ENCODE results near the gene CAND1.

Gene CAND1

DNA sequence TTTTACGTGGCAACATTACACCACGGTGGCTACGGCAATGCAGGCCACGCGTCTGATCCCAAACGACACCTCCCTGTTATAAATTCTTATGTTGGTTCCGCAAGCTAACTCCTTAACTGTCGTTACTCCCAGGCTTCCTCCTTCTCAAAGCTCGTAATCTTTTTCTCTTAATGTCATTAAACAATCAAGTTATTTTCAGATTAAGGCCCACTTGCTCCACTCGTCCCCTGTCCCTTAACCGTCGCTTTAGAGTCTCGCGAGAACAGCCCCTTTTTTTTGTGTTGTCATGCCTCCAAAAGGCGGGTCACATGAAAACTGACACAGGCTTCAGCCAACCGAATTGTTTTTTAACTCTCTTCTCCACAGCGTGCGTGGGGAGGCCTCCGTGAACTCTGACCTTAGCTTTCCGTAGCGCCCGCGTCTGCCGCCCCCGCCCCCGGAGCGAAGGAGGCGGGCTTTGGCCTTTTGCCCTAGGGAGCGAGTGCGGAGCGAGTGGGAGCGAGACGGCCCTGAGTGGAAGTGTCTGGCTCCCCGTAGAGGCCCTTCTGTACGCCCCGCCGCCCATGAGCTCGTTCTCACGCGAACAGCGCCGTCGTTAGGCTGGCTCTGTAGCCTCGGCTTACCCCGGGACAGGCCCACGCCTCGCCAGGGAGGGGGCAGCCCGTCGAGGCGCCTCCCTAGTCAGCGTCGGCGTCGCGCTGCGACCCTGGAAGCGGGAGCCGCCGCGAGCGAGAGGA is at the start of gene CAND1:
TSS of gene CAND1 (plus strand) at position 463 of the 737 bp plus-strand sequence. CDS start 360 bp downstream, outside the sequence.
- Mint-ChIP-seq H3K4me3 (peak within 1 kb of the TSS; percentile 94), H3K4me1 (ENCODE audit: low read depth) (peaks cover 32% of the 10 kb centered on the region), H3K27me3 (ENCODE audit: low read depth) (no peaks in the 10 kb centered on the region), H3K9me3 (no peaks in the 10 kb centered on the region), H3K36me3 (ENCODE audit: low read depth) (peaks cover 8% of the 10 kb centered on the region), H3K27ac (peak within 1 kb of the TSS; percentile 97)

DNA sequence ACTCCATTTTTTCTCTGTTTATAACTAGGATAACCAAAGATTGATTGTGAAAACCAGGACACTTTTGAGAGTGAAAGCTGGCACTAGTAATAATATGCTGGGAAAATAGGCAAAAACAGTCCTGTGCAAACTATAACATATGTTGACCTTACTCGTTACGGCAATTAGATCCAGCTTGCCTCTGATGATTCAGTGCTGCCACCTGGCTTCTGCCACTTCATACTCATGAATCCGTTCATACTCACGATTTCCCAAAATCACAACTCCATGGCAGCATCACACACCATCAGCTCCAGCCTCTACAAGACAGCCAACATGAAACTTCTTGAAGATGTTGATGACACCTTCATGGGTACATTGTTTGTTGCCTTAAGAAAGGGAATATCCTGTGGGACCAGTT is 49.1 kb upstream of the CAND1 start:
- H3K27me3 Mint-ChIP-seq (ENCODE audit: low read depth), result peaks cover 10% of the 10 kb centered on the region

DNA sequence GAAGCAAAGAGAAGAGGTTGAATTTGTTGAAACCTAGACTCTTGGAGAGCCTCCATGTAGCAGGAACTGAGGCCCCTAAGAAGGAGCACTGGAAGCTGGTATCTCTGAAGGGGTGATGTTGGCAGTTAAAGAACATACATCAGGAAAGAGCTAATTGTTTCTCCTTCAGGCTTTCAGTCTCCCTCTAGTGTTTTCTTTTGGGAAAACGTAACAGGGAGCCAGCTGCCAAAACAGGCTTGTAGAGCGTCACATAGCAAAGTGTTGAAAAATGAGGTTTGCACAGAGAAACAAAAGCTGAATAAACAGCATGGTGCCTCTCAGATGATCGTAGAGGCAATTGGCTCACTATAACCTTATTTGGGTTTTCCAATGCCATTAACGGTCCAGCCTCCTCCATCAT is 46.9 kb upstream of the CAND1 start:
- H3K27me3 Mint-ChIP-seq (ENCODE audit: low read depth), result peaks cover 6% of the 10 kb centered on the region
- H3K36me3 Mint-ChIP-seq (ENCODE audit: low read depth), result no peaks in the 10 kb centered on the region
- H3K27ac Mint-ChIP-seq, result no peak overlapping the region
- no peak overlapping the region for H3K4me3 Mint-ChIP-seq
- no peaks in the 10 kb centered on the region for H3K4me1 Mint-ChIP-seq (ENCODE audit: low read depth)
- no peaks in the 10 kb centered on the region for H3K9me3 Mint-ChIP-seq

More for the DNA sequence above, 49.1 kb upstream of the CAND1 start:
- Mint-ChIP-seq H3K4me3 (no peak overlapping the region), H3K36me3 (ENCODE audit: low read depth) (no peaks in the 10 kb centered on the region), H3K27ac (no peak overlapping the region), H3K4me1 (ENCODE audit: low read depth) (no peaks in the 10 kb centered on the region), H3K9me3 (no peaks in the 10 kb centered on the region)

DNA sequence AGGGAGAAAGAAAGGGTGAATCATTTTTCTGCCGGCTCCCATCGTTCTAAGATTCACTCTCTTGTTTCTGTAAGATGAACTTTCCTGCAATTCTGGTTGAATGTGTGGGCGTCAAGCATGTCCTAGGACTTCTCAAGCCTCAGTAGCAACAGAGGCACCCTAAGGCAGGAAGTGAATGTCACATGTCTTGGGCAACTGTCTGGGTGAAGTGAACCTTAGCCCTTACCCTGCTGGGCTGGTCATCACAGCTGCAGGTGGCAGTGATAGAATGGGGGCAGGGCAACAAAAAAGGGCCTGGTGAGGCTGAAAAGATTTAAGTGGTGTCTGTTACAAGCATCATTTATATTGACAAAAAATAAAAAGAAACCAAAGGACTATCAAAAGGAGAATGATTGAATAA is 45.9 kb upstream of the CAND1 start:
- Mint-ChIP-seq H3K4me3 (no peak overlapping the region), H3K27ac (no peak overlapping the region), H3K9me3 (no peaks in the 10 kb centered on the region), H3K4me1 (ENCODE audit: low read depth) (no peaks in the 10 kb centered on the region), H3K27me3 (ENCODE audit: low read depth) (no peaks in the 10 kb centered on the region), H3K36me3 (ENCODE audit: low read depth) (no peaks in the 10 kb centered on the region)

DNA sequence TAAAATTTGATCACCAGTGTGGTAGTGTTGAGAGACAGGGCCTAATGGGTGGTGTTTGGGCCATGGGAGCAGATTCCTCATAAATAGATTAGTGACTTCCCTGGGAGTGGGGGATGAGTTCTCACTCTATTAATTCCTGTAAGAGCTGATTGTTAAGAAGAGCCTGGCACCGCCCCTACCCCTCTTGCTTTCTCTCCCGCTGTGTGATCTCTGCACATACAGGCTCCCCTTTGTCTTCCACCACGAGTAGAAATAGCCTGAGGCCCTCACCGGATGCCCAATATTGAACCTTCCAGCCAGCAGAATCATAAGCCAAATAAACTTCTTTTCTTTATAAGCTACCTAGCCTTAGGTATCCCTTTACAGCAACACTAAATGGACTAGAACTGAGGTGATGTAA is 31.9 kb upstream of the CAND1 start:
- Mint-ChIP-seq H3K36me3 (ENCODE audit: low read depth) (no peaks in the 10 kb centered on the region), H3K27me3 (ENCODE audit: low read depth) (peaks cover 7% of the 10 kb centered on the region), H3K4me3 (no peak overlapping the region), H3K9me3 (peaks cover 8% of the 10 kb centered on the region), H3K4me1 (ENCODE audit: low read depth) (no peaks in the 10 kb centered on the region), H3K27ac (no peak overlapping the region)

DNA sequence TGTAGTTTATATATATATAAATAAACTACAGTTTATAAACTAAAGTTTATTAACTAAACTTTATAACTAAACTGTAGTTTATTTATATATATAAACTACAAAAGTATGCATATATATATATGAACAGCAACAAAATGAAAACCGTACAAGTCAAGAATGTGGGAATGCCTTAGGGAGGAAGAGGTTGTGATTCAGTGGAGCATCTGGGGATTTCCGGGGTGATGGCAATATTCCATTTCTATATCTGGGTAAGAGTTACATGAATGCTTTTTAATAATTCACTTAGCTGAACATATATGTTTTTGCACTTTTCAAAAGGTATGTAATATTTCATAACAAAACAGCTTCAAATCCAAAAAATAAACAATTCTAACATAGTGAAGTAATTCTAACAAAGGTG is 30.1 kb upstream of the CAND1 start:
- H3K9me3 Mint-ChIP-seq, result peaks cover 8% of the 10 kb centered on the region
- H3K4me1 Mint-ChIP-seq (ENCODE audit: low read depth), result no peaks in the 10 kb centered on the region

DNA sequence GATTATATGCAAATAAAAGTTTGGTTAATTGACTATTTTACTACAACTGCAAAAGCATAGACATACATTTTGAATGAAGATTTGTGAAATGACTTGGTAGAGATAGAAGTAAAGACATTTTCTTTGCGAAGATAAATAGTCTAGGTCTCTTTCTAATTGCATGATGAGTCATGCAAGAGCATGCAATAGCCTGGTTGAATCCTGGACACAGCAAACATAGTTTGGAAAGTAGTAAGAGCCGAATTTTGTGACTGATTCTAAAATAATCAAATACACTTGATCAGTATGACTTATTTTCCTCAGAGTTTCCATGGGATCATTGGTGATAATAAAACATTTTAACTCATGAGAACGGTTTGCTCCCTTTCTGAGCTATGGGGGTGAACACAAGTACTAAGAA is 27.7 kb upstream of the CAND1 start:
- no peak overlapping the region for H3K27ac Mint-ChIP-seq
- no peaks in the 10 kb centered on the region for H3K4me1 Mint-ChIP-seq (ENCODE audit: low read depth)
- peaks cover 7% of the 10 kb centered on the region for H3K27me3 Mint-ChIP-seq (ENCODE audit: low read depth)
- H3K4me3 Mint-ChIP-seq, result no peak overlapping the region
- no peaks in the 10 kb centered on the region for H3K9me3 Mint-ChIP-seq
- H3K36me3 Mint-ChIP-seq (ENCODE audit: low read depth), result no peaks in the 10 kb centered on the region

More for the DNA sequence above, 30.1 kb upstream of the CAND1 start:
- H3K4me3 Mint-ChIP-seq, result no peak overlapping the region
- no peaks in the 10 kb centered on the region for H3K36me3 Mint-ChIP-seq (ENCODE audit: low read depth)
- no peak overlapping the region for H3K27ac Mint-ChIP-seq
- H3K27me3 Mint-ChIP-seq (ENCODE audit: low read depth), result peaks cover 7% of the 10 kb centered on the region

DNA sequence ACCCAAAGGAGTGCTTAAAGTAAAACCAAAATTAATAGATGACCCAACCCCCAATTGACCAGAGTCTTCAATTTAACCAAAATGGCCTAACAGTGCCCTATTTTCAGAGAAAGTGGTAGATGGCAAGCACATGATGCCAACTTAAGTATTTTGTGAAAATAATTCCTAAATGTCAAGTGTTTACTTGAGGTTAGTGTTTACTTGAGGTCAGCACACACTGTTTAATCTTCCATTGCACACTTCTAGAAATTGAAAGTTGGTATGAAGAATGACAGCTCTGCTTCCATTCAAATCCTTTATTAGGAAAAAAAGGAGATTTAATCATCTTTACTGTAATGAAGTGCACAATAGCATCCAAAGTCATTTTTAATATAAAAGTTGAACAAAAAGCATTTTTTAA is 25.9 kb upstream of the CAND1 start:
- Mint-ChIP-seq H3K4me1 (ENCODE audit: low read depth) (no peaks in the 10 kb centered on the region), H3K27ac (no peak overlapping the region), H3K36me3 (ENCODE audit: low read depth) (no peaks in the 10 kb centered on the region), H3K27me3 (ENCODE audit: low read depth) (no peaks in the 10 kb centered on the region), H3K4me3 (no peak overlapping the region), H3K9me3 (no peaks in the 10 kb centered on the region)

DNA sequence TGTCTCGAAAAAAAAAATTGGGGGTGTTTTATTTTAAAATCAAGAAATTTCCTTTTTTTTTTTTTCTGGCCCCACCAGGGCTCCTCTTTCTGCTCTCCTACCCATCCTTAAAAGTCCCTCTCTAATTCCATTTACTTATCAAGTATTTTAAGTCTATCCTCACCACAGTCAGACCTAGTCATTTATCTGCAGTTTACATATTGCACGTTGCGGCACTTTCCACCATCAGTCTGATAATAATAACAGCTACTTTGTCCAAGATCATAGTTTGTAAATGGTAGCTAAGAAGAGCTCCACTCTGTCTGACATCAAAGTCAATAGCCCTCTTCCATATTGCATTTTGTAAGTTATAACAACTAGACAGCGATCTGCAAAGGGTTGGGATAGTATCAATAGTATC is 23.6 kb upstream of the CAND1 start:
- H3K9me3 Mint-ChIP-seq, result no peaks in the 10 kb centered on the region

DNA sequence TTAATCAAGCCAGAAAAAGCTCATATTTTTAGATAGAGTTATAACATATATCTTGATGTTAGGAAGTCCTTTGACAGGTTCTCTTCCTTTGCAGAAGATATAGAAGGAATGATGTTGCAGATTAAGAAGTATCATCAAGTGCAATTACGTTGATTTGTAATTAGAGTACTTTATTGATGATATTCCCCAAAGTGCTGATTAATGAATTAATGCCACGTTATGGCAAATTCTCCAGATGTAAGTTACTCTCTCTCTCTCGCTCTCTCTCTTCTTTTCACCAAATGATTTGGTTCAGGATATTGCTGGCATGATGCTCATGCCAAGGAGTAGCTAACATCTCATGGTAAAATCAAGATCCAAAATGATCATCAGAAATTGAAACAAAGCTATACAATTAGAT is 18.1 kb upstream of the CAND1 start:
- Mint-ChIP-seq H3K4me3 (no peak overlapping the region), H3K27ac (no peak overlapping the region), H3K9me3 (no peaks in the 10 kb centered on the region), H3K36me3 (ENCODE audit: low read depth) (no peaks in the 10 kb centered on the region), H3K4me1 (ENCODE audit: low read depth) (no peaks in the 10 kb centered on the region), H3K27me3 (ENCODE audit: low read depth) (peaks cover 4% of the 10 kb centered on the region)

More for the DNA sequence above, 23.6 kb upstream of the CAND1 start:
- Mint-ChIP-seq H3K27ac (no peak overlapping the region), H3K4me1 (ENCODE audit: low read depth) (no peaks in the 10 kb centered on the region), H3K4me3 (no peak overlapping the region), H3K36me3 (ENCODE audit: low read depth) (no peaks in the 10 kb centered on the region), H3K27me3 (ENCODE audit: low read depth) (peaks cover 4% of the 10 kb centered on the region)

DNA sequence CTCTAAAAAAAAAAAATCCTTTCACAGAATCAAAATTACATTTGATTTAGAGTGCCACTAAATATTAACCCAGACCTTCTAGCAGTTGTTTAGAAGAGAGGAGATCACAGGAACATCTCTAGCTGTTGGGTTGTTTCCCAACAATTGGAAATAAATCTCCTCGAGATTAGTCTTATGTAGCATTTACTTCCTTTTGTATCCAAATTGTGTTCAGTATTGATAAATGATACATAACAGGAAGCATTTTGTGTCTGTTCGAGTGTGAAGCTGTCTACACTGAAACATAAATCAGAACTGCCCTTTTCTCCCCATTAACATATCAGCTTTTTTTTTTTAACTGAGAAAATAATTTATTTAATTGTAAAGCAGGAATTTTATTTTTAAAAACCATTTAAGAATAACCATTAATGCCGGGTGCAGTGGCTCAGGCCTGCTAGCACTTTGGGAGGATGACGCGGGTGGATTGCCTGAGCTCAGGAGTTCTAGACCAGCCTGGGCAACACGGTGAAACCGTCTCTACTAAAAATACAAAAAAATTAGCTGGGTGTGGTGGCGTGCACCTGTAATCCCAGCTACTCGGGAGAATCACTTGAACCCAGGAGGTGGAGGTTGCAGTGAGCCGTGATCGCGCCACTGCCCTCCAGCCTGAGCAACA is 14.7 kb upstream of the CAND1 start:
- Mint-ChIP-seq H3K27me3 (ENCODE audit: low read depth) (peaks cover 11% of the 10 kb centered on the region), H3K27ac (no peak overlapping the region), H3K4me1 (ENCODE audit: low read depth) (no peaks in the 10 kb centered on the region), H3K4me3 (no peak overlapping the region), H3K9me3 (no peaks in the 10 kb centered on the region), H3K36me3 (ENCODE audit: low read depth) (no peaks in the 10 kb centered on the region)

DNA sequence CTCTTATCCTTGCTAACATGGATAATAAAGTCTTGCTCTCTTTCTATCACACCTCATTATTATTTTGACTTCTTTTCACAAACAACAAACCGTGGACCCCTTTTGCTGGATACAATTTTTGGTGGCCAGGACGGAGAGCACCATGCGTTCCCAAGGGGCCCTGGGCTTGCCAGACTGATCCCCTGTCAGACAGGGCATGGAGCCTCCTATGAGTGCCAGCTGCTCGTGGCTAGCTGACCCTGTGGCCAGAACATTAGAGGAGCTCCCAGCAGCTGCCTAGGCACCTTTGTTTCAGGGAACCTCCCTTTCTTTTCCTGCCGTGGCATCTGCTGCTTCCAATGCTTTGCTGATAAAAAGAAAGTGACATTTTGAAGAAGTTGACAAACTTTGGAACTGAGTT is 12.5 kb upstream of the CAND1 start:
- Mint-ChIP-seq H3K4me1 (ENCODE audit: low read depth) (no peaks in the 10 kb centered on the region), H3K27ac (no peak overlapping the region)

DNA sequence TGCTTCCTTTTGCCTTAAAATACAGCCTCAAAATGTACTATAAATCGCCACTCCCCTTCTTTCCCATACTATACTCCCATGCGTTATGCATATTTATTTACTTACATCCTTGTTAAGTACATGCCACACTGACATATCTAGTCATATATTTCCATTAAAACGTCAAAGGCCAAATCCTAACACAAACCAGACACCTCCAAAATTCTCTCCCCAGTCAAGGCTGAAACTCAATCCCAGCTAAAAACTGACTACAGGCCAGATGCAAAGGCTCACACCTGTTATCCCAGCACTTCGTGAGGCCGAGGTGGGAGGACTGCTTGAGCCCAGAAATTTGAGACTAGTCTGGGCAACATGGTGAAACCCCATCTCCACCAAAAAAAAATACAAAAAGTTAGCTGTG is 5.7 kb upstream of the CAND1 start:
- Mint-ChIP-seq H3K4me1 (ENCODE audit: low read depth) (peaks cover 8% of the 10 kb centered on the region), H3K27me3 (ENCODE audit: low read depth) (no peaks in the 10 kb centered on the region), H3K4me3 (no peak overlapping the region), H3K9me3 (no peaks in the 10 kb centered on the region), H3K27ac (no peak overlapping the region), H3K36me3 (ENCODE audit: low read depth) (no peaks in the 10 kb centered on the region)

More for the DNA sequence above, 12.5 kb upstream of the CAND1 start:
- H3K27me3 Mint-ChIP-seq (ENCODE audit: low read depth), result peaks cover 7% of the 10 kb centered on the region
- no peaks in the 10 kb centered on the region for H3K9me3 Mint-ChIP-seq
- no peak overlapping the region for H3K4me3 Mint-ChIP-seq
- H3K36me3 Mint-ChIP-seq (ENCODE audit: low read depth), result no peaks in the 10 kb centered on the region

DNA sequence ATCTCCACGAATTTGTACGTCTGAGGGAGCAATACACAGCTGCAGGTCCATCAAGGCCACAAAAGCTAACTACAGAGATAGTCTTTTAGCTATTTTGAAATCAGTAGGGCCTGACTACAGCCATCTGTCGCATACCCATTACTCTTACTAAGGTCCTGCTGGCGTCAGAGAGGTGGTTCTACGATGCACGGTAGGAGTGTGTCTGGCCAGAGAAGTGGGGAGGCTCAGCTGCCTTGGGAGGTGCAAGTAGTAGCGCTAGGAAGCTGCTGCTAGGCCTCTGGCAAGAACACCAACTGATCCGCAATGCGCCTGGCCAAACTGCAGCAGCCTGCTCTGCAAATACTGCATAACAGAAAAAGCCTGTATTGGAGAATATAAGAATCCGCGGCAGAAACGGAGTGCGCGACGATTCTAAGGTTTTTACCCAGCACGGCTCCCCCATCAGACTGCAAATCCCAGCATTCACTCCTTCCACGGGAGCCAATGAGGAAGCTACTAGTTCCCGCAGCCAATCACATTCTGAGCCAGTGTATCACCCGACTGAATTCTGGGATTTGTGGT is 743 bp upstream of the CAND1 start:
- Mint-ChIP-seq H3K27ac (peak overlapping the region; percentile 97), H3K9me3 (no peaks in the 10 kb centered on the region)

More for the DNA sequence above, 743 bp upstream of the CAND1 start:
- Mint-ChIP-seq H3K36me3 (ENCODE audit: low read depth) (peaks cover 7% of the 10 kb centered on the region), H3K4me3 (peak overlapping the region; percentile 94), H3K4me1 (ENCODE audit: low read depth) (peaks cover 30% of the 10 kb centered on the region), H3K27me3 (ENCODE audit: low read depth) (no peaks in the 10 kb centered on the region)
